Astrocyte of the cerebellum (primary cell): Measurements from ENCODE around the gene KRT84.

ENCODE experiments used
- DNase-seq: peaks from one replicate; pipeline ENCODE4 v3.0.0-alpha.2; 2011; ENCODE audit warnings: low read depth
- H3K4me3 ChIP-seq: 2 replicates; pipeline ENCODE4 v1.5.1; 2011; ENCODE audit warnings: mild to moderate bottlenecking, low read depth, low read length, moderate library complexity
- CTCF ChIP-seq: IDR thresholded peaks from 2 replicates; pipeline ENCODE4 v1.5.1; 2012; ENCODE audit warnings: low read length, low read depth, moderate library complexity, mild to moderate bottlenecking; ENCODE audit errors: missing control alignments
- in situ Hi-C: cut with HindIII; loops from 2 replicates; pipeline ENCODE4 v1.10.0; 2017; ENCODE audit warnings: low sequenced_read_pairs

KRT84 gene

DNA sequence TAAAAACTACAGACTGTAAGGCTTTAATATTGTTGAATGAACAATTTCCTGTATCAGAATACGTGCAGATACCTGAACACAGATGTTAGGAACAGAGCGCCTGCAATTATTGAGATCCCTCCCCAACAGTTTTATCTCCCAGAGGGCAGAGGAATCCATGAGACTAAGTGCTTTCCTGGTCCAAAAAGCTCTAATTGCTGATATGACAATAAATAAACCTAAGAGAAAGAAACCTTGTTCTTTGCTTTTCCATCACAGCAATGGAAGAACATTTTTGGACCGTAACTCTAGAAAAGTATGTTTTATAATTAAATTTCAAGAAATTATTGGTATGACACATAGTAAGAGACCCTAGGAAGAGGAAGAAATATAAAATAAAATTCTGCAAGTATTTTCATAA is 51.3 kb downstream of the KRT84 start:
- in situ Hi-C loops: no loop called here
- no peak for TF ChIP-seq CTCF
- no peak for DNase-seq
- no peak overlapping the region for H3K4me3 ChIP-seq

DNA sequence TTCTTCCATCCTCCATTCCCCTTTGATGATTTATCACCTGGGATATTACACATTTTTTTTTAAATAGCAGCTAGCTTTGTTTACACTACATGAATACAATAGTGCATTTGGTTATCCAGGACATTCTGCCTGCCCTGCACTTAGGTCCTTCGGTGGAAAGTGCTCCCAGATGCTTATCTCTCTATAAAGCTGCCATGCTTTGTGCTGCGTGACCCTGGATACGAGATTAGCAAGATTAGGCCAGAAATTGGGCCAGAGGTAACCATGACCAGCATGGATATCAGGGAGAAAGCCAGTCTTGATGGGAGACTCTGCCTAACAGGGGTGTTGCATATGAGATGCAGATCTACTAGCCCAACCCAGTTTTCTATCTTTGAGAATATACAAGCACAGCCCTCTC is 52.1 kb downstream of the KRT84 start:
- H3K4me3 ChIP-seq: no peak overlapping the region
- in situ Hi-C loops: no loop called here
- no peak for DNase-seq
- no peak for TF ChIP-seq CTCF

DNA sequence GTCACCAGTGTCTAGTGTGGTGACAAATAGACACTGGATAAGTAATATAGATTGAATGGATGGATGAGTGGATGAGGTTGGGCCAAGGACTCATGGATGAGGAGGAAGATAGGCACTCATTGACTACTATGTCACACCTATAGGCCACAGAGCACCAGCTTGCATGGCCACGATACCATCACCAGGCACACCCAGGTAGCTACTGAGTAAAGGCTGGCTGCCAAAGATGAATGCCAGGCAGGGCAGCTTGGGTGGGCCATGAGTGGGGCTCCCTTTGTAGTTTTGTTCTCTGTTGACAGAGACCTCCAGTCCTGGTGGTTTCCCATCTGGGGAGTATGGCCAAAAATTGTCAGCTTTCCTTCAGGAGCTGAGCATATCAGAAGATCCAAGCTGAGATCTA is 53.1 kb downstream of the KRT84 start:
- TF ChIP-seq CTCF: no peak
- DNase-seq: no peak
- no peak overlapping the region for H3K4me3 ChIP-seq
- in situ Hi-C loops: no loop called here

- no peak for DNase-seq
- in situ Hi-C loops: no loop called here
- no peak overlapping the region for H3K4me3 ChIP-seq
Measured at GRCh38 chr12:52331833-52332232, 53.6 kb downstream of the KRT84 start.

DNA sequence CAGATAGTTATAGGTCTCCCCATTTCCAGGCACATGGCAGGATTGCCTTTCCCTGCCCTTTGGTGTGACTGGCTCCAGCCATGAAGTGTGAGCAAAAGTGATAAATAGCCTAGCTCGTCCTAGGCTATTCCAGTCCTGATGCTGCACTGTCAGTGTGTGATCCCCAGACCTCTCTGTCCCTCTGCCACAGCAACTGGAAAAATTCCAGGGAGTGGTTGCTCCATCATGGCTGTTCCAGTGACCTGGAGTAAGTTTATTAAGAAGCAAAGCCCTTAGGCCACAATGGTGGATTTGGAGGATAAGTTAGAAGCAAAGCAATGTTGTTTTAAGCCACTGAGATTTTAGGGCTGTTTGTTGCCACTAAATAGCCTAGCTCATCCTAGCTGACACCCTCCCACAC is 54.4 kb downstream of the KRT84 start:
- in situ Hi-C loops: no loop called here

More at GRCh38 chr12:52331833-52332232, 53.6 kb downstream of the KRT84 start:
- no peak for TF ChIP-seq CTCF

GRCh38 chr12:52327830-52328500 is 57.5 kb downstream of the KRT84 start:
- TF ChIP-seq CTCF: no peak
- DNase-seq: no peak
- no peak overlapping the region for H3K4me3 ChIP-seq
- in situ Hi-C loops: no loop called here

More for the DNA sequence above, 54.4 kb downstream of the KRT84 start:
- TF ChIP-seq CTCF: no peak
- H3K4me3 ChIP-seq: no peak overlapping the region
- no peak for DNase-seq
